Tibial nerve (tissue), 4 donors: ENCODE results near the gene SPATA20. TPM values are rescaled to one million over a fixed set of nuclear protein-coding genes. Genes with fewer than 3 reads are reported as not detected.

ENCODE experiments used
- DNase-seq, 2 donors: peaks; one replicate each; pipeline ENCODE4 v3.0.0-alpha.2; 2019; ENCODE audit warnings: low spot score in 2 of 2
- H3K27ac ChIP-seq, 4 donors: fragments of 200-600 bp; sonication (generic) in 3 of 4; one replicate each; pipeline ENCODE4 v1.5.1; 2017 to 2019; ENCODE audit warnings: mild to moderate bottlenecking in 1 of 4
- H3K27me3 ChIP-seq, 2 donors: fragments of 200-600 bp; sonication (generic) in 1 of 2; one replicate each; pipeline versions ENCODE4 v1.5.1 to v1.6.0; 2017 to 2019
- H3K36me3 ChIP-seq, 3 donors: fragments of 200-600 bp; sonication (generic); one replicate each; pipeline ENCODE4 v1.5.1; 2018 to 2019
- H3K4me1 ChIP-seq, 4 donors: fragments of 200-600 bp; sonication (generic) in 3 of 4; one replicate each; pipeline ENCODE4 v1.5.1; 2017 to 2019
- H3K4me3 ChIP-seq, 4 donors: fragments of 200-600 bp; sonication (generic) in 3 of 4; one replicate each; pipeline ENCODE4 v1.5.1; 2017 to 2019; ENCODE audit warnings: mild to moderate bottlenecking in 1 of 4, moderate library complexity in 1 of 4
- H3K9me3 ChIP-seq, 4 donors: fragments of 200-600 bp; sonication (generic) in 3 of 4; one replicate each; pipeline ENCODE4 v1.5.1; 2017 to 2019
- EP300 ChIP-seq, 2 donors: sonication (generic); formaldehyde crosslinking; IDR thresholded peaks; one replicate each; pipeline ENCODE4 v1.6.1; 2017; ENCODE audit warnings: antibody characterized with exemption in 2 of 2, mild to moderate bottlenecking in 1 of 2
- POLR2A ChIP-seq, 2 donors: fragments of 450-650 bp; IDR thresholded peaks; one replicate each; pipeline ENCODE4 v1.6.1; 2017; ENCODE audit warnings: antibody characterized with exemption in 2 of 2, mild to moderate bottlenecking in 2 of 2, moderate library complexity in 2 of 2
- WGBS, 2 donors: methylation state at CpG; one replicate each; pipeline ENCODE4 v1.1.5; 2018; 5-methylcytosine and 5-hydroxymethylcytosine counted together
- total RNA-seq, 4 donors: library from RNA; depleted of rRNA; stranded (reverse); fragments of >200 nt; gene quantifications; one replicate each; pipeline ENCODE4 v1.1.0, GENCODE V29; 2016
- TF ChIP-seq, protein P1 (sequence below), 5 experiments: fragments of 200-600 bp in 3 of 5; fragments of 450-650 bp in 2 of 5; sonication (generic) in 3 of 5; IDR thresholded peaks; one replicate each; pipeline ENCODE4 v1.5.1; 2016 to 2019; ENCODE audit warnings: antibody characterized with exemption in 5 of 5, mild to moderate bottlenecking in 3 of 5, moderate library complexity in 2 of 5

SPATA20 gene
- total RNA-seq, 4 donors from 2014 or later, result 80.8 to 151 (median 89.6) TPM

DNA sequence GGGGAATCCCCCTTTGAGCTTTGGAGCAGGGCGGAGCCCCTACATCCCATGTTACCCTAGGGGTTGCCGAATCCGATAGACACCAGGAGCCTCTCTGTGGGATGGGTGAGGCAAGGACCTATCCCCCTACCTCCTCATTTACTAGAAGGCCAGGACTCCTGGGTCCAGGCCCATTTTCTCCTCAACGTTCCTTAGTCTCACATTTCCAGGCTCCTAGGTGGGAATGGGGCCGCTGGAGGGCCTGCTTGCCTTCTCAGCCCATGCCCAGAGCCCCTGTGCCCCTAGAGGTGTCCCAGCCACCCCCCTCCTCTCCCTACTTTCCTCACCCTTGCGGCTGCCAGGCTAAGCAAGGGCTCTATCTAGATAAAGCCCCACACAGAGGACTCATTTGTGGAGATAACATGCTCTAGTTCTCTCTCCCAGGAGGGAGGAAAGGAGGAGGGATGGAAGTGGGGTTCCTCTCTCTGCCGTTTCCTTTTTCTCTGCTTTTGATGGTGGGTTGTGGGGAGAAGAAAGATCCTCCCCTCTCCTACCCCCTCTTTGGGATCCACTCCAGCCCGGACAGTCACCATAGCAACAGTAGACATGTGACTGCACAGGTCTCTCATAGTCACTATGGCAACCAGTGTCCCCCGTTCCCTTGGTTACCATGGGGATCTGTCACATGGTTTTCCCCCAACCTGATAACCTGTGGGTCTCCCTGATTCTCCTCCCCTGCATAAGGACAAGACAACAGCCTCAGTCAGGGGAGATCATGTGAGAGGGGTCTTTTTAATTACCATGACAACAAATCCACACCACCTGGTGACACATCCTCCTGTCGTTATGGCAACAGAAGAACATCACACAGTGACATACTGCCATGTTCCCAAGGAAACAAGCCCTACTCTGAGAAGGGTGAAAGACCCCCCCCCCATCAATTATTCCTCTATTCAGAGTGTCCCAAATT, 18.7 kb downstream of the SPATA20 start:
- Histone ChIP-seq H3K27ac (no peak overlapping the region), H3K36me3 (no peaks in the 10 kb centered on the region), H3K4me1 (peaks cover 0 to 46% (median 22%) of the 10 kb centered on the region in 4 donors), H3K4me3 (peak overlapping the region in 1 of 4 donors; percentile 18), H3K27me3 (peaks cover 3 to 58% of the 10 kb centered on the region in 2 donors), H3K9me3 (no peaks in the 10 kb centered on the region)
- DNase-seq, result no peak
- 44 to 46% methylated on average over 10 of the region's 10 CpGs for WGBS, 2 donors
- TF ChIP-seq EP300 (IDR thresholded peaks at IDR 0.05) (no peak), POLR2A (IDR thresholded peaks at IDR 0.05) (no peak)
- TF ChIP-seq, protein P1, sequence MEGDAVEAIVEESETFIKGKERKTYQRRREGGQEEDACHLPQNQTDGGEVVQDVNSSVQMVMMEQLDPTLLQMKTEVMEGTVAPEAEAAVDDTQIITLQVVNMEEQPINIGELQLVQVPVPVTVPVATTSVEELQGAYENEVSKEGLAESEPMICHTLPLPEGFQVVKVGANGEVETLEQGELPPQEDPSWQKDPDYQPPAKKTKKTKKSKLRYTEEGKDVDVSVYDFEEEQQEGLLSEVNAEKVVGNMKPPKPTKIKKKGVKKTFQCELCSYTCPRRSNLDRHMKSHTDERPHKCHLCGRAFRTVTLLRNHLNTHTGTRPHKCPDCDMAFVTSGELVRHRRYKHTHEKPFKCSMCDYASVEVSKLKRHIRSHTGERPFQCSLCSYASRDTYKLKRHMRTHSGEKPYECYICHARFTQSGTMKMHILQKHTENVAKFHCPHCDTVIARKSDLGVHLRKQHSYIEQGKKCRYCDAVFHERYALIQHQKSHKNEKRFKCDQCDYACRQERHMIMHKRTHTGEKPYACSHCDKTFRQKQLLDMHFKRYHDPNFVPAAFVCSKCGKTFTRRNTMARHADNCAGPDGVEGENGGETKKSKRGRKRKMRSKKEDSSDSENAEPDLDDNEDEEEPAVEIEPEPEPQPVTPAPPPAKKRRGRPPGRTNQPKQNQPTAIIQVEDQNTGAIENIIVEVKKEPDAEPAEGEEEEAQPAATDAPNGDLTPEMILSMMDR (IDR thresholded peaks at IDR 0.05), result no peak

DNA sequence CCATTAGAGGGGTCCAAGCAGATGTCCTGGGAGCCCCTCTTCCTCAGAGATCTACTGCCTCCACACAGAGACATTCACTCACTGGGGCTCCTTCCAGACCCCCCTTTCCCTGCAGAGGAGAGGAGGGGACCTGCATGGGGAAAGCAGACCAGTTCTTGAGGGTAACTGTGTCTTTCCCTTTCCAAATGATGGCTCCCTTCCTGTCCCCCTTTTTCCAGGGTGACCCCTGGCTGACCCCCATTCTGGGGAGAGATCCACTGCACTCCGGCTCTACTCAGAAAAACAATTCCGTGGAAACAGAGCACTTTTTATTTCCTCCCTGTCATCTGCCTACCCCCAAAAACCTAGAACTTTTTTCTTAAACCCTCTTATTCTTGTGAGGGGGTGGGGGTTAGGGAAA, 19.9 kb downstream of the SPATA20 start:
- Histone ChIP-seq H3K9me3 (no peaks in the 10 kb centered on the region), H3K4me3 (no peak overlapping the region), H3K36me3 (no peaks in the 10 kb centered on the region), H3K27me3 (peaks cover 0 to 46% of the 10 kb centered on the region in 2 donors), H3K4me1 (peaks cover 0 to 34% (median 12%) of the 10 kb centered on the region in 4 donors), H3K27ac (no peak overlapping the region)
- no peak for DNase-seq
- 19 to 27% methylated on average over 2 of the region's 2 CpGs for WGBS, 2 donors
- TF ChIP-seq, protein P1 (IDR thresholded peaks at IDR 0.05), result no peak
- no peak for TF ChIP-seq EP300 (IDR thresholded peaks at IDR 0.05)
- TF ChIP-seq POLR2A (IDR thresholded peaks at IDR 0.05), result no peak

DNA sequence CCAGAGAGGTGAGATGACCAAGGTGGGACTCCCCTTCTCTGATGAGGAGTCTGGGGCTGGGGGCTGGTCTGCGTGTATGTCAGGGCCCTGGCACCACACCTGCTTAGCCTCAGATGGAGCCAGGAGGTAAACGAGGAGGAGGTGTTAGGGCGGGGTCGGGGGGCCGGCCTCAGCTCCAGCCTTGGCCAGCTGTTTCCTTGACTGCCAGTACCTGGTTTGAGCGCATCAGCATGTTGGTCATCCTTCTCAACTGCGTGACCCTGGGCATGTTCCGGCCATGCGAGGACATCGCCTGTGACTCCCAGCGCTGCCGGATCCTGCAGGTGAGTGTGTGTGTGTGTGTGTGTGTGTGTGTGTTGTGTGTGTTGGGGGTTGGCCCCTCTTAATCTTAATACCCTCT, 21.7 kb downstream of the SPATA20 start:
- 79 to 89% methylated on average over 6 to 12 of the region's 12 CpGs for WGBS, 2 donors
- Histone ChIP-seq H3K27me3 (peaks cover 0 to 33% of the 10 kb centered on the region in 2 donors), H3K27ac (no peak overlapping the region), H3K4me3 (no peak overlapping the region), H3K36me3 (no peaks in the 10 kb centered on the region), H3K9me3 (no peaks in the 10 kb centered on the region), H3K4me1 (peaks cover 0 to 22% (median 12%) of the 10 kb centered on the region in 4 donors)
- TF ChIP-seq, protein P1 (IDR thresholded peaks at IDR 0.05), result no peak
- TF ChIP-seq POLR2A (IDR thresholded peaks at IDR 0.05) (no peak), EP300 (IDR thresholded peaks at IDR 0.05) (no peak)
- no peak for DNase-seq

DNA sequence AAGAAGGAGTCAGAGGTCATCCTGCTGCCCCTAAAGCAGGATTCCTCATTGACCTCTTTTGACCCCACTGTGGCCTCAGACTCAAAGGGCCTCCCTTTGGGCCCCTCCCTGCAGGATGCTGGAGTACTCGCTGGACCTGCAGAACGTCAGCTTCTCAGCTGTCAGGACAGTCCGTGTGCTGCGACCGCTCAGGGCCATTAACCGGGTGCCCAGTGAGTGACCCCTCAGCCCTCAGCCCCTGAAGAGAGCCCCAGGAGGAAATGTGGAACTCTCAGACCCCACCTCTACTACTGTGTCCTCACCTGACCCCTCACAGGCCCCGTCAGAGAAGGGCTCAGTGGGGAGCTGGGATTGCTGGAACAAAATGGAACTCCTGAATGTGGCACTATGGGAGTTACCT, 22.6 kb downstream of the SPATA20 start:
- Histone ChIP-seq H3K36me3 (no peaks in the 10 kb centered on the region), H3K4me1 (peaks cover 0 to 12% (median 9%) of the 10 kb centered on the region in 4 donors), H3K9me3 (no peaks in the 10 kb centered on the region), H3K27me3 (peaks cover 0 to 28% of the 10 kb centered on the region in 2 donors), H3K4me3 (no peak overlapping the region), H3K27ac (no peak overlapping the region)
- TF ChIP-seq, protein P1 (IDR thresholded peaks at IDR 0.05), result no peak
- no peak for DNase-seq
- 67 to 98% methylated on average over 1 to 7 of the region's 7 CpGs for WGBS, 2 donors

DNA sequence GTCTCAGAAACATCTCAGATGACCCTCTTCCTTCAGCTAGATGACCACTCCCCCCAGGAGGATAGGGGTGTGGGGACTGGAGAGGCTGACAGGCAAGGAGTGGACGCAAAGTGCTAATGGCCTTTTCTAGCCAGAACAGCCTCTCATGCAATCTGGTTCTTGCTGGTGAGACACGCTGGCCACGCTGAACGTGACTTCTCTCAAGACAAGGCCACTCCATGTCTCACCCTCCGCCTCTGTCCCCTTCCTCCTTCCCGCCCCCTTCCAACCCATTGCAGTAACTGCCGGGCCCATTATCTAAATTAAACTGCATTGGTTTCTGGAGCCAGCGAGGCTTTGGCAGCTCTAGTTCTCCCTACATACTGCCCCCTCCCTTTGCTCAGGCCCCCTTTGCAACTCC, 23.1 kb downstream of the SPATA20 start:
- Histone ChIP-seq H3K36me3 (no peaks in the 10 kb centered on the region), H3K27ac (no peak overlapping the region), H3K27me3 (peaks cover 0 to 24% of the 10 kb centered on the region in 2 donors), H3K4me1 (peaks cover 0 to 8% (median 5%) of the 10 kb centered on the region in 4 donors), H3K9me3 (no peaks in the 10 kb centered on the region), H3K4me3 (no peak overlapping the region)
- no peak for TF ChIP-seq EP300 (IDR thresholded peaks at IDR 0.05)
- TF ChIP-seq, protein P1 (IDR thresholded peaks at IDR 0.05), result no peak
- no peak for TF ChIP-seq POLR2A (IDR thresholded peaks at IDR 0.05)
- WGBS, 2 donors, result 77 to 81% methylated on average over 8 of the region's 8 CpGs
- DNase-seq, result no peak
